Measurements from ENCODE around the gene SLC66A1.

Gene SLC66A1

DNA sequence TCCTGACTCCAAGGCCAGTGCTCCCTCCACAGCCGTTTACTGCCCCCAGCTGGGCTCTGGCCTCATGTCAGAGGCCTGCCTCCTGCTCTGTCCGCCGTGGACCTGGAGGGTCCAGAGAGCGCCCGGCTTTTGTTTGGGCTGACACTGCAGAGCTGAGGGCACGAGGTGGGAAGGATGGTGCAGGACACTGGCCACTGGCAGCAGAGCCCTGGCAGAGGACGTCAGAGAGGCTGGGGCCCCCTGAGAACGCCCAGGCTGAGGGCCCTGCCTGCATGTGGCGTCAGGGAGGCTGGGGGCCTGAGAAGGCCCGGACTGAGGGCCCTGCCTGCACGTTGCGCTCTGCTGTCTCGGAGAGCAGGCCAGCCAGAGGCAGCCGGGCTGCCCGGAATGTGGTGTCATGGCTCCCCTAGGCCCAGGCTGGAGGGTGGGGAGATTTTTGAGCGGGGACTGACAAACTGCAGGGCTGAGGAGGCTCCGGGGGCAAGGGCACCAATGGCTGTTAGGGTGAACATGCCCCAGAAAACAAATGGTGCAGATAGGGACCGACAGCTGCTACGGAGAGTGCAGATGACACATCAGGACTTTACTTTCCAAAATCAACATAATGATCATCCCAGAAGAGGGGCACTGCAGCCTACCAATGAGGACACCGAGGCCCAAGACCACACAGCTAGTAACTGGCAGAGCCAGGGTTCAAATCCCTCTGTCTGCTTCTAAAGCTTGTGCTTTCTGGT, 31.7 kb downstream of the SLC66A1 start:
- FAIRE-seq = no peak

DNA sequence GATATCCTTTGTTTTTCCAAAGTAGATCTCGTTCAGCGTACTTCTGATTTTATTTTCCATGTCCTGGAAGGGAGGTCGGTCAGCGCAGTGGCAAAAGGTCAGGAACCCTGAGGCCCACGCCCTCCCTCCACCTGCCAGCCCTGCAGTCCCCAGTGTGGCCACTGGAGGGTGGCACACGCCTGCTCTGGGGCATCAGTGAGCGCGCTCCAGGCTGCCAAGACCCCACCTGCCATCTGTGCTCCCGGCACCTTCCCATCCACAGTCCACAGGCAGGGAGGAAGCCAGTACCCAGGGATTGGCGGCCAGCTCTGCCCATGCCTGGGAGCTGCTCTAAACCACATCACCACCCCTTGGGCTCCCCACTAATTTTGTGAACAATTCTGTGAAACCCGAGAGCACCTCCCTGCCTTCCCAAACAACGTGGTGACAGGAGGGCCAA, 32.3 kb downstream of the SLC66A1 start:
- no peak for FAIRE-seq

- no peak for FAIRE-seq
Observed at GRCh38 chr1:19344831-19345230, 32.7 kb downstream of the SLC66A1 start.

- no peak for FAIRE-seq
Observed at GRCh38 chr1:19345391-19345790, 33.3 kb downstream of the SLC66A1 start.

DNA sequence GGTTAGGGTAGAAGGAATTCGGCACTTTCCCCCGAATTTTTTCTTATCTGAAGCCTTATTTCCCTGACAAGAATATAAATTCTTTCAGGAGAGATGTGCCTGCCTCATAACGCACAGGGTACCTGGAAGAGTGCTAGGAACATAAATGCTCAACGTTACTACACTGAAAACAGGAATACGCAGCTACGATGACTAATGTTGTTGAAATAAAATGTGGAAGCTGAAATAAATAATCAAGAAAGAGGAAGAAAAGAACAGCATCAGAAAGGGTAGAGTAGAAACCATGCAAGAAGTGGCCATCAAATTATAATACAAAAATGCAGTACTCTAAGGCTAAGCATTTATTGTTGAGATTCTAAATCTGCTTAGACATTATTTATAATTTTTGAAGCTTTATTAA, 33.9 kb downstream of the SLC66A1 start:
- peak; percentile 25 for FAIRE-seq

DNA sequence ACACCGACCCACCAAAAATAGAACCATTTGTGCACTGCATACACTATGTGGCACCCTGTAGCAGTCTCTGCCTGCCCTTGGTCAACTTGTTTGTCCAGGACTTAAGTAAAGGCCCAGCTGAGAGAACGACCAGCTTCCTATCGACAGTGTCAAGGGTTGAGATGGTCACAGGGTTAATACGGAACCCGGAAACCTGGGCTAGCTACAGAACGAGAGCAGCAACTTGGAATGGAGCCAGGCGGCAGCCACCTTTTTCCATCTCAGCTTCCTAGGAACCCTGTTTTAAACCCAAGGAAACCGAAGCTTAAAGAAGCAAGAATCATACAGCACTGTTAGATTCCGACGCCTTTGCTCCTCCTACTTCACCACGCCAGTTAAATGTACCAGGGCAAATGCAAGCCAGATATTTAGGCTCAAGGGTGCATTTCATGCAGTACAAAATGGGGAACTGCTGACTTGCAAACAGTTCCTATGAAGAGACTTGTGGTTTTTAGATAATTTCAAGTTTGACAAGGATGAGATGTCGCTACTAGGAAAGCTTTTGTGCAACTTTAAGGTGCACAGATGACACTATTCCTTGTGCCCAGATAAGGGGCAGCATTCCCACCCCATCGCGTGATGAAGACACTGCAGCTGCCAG, 35.5 kb downstream of the SLC66A1 start:
- no peak for FAIRE-seq

DNA sequence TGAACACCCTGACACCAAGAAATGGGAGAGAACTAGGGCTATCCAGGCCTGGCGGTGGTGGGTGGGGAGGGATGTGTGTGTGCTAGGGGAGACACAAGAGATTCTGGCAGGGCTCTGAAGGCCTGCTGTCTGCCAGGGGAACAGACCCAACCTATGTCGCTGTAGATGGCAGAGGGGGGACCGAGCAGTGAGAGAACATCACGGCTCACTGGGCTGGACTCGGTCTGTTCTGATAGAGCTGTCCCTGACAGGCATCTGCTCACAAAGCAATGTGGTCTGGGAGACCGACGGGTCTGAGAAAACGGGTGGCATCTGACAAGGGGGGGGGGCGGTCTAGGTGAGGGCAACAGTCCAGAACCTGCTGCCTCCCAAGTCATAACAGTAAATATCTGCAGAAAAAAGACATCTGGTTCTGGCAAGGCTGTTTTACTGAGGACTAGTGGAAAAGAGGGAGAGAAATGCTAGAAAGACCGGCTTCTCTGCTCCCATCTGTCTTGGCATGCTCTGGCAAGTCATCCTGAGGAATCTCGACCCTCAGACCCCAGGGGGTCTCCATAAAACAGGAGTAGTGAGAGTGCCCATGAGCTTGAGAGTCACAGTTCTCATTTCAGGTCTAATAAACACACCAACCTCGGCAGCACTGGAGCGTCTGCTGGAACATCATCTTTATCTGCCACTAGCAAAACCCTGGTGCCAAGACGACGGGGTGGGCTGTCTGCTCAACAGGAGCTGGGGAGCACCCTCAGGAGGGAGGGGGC, 36.5 kb downstream of the SLC66A1 start:
- FAIRE-seq = no peak

- no peak for FAIRE-seq
Observed at GRCh38 chr1:19349999-19350398, 37.9 kb downstream of the SLC66A1 start.

DNA sequence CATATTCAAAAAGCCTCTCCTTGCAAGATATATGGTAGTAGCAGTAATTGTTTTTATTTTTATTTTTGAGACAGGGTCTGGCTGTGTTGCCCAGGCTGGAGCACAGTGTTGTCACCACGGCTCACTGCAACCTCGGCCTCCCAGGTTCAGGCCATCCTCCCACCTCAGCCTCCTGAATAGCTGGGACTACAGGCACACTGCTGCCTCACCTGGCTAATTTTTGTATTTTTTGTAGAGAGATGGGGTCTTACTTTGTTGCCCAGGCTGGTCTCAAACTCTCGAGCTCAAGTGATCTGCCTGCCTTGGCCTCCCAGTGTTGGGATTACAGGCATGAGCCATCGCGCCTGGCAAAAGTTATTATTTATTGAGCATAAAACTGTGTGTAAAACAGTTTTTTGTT, 38.4 kb downstream of the SLC66A1 start:
- no peak for FAIRE-seq

DNA sequence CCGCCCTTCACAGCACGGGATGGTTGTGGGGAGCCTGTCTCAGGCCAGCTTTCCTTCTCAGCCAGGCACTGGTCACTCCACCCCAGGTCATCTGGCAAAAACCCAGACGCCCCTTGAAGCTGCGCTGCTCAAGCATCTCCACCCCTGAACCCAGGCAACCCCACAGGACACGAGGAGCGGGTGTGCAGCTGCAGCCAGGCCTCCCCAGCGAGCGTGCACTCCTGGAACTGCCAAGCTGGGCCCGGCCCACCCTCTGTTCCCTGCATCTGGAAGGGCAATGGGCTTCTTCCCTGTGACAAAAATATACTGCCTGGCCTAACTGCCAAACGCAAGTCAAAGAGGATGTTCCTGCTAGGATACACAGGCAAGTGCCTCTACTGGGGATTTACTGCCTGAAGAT, 39.7 kb downstream of the SLC66A1 start:
- FAIRE-seq = no peak

- FAIRE-seq = no peak
Observed at GRCh38 chr1:19352839-19353238, 40.7 kb downstream of the SLC66A1 start.

GRCh38 chr1:19353596-19353995, 41.5 kb downstream of the SLC66A1 start:
- FAIRE-seq = no peak

- FAIRE-seq = no peak
Observed at GRCh38 chr1:19354531-19354981, 42.4 kb downstream of the SLC66A1 start.

GRCh38 chr1:19356266-19356665, 44.1 kb downstream of the SLC66A1 start:
- no peak for FAIRE-seq

DNA sequence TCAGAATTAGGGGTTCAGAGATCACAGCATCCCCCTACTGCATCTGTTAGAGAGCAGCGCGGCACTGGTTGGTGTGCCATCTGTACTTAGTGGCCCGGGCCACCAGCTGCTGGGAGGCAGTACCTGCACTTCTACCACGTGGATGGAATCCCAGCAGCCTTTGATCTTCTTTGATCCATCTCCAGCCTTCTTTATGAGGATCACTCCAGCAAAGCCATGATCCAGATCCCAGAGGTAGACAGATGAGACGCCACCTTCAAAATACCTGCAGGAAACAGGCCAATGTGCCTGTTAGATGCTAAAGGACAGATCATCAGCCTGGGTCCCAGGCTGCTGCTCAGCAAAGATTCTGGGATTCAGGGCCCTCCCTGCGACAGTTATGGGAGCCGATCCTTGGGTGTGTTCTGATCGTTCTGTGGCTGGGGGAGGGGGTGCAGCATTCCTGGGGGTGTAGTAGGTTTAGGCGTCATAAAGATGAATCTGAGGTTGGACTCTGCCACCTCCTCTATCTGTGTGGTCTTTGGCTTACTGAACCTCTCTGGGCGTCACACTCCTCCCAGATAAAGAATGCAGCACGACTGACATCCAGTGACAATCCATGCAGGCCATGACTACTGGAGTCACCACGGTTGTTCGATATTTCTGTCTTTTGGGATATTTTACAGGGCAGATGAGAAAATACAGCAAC, 45.3 kb downstream of the SLC66A1 start:
- FAIRE-seq = no peak

- FAIRE-seq = no peak
Observed at GRCh38 chr1:19358710-19359109, 46.6 kb downstream of the SLC66A1 start.

- FAIRE-seq = no peak
Observed at GRCh38 chr1:19359357-19359756, 47.2 kb downstream of the SLC66A1 start.

DNA sequence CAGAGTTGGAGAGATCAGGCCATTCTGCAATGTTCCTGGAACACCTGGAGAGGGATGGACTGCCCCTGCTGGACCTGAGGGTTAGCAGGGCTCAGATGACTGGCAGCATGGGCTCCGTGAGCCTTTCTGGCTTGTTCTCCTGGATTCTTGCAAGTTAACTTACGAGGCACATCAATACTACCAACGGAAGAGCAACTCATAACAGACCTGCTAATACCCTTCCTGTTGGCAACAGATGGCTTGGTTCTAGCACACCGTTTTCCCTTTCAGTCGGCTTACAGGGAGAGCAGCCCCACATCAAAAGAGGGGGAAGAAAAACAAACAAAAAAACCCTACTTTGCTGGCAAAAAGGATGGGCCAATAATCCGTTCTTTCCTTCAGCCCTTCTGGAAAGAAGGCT, 47.9 kb downstream of the SLC66A1 start:
- FAIRE-seq = no peak

- no peak for FAIRE-seq
Observed at GRCh38 chr1:19360432-19360831, 48.3 kb downstream of the SLC66A1 start.

DNA sequence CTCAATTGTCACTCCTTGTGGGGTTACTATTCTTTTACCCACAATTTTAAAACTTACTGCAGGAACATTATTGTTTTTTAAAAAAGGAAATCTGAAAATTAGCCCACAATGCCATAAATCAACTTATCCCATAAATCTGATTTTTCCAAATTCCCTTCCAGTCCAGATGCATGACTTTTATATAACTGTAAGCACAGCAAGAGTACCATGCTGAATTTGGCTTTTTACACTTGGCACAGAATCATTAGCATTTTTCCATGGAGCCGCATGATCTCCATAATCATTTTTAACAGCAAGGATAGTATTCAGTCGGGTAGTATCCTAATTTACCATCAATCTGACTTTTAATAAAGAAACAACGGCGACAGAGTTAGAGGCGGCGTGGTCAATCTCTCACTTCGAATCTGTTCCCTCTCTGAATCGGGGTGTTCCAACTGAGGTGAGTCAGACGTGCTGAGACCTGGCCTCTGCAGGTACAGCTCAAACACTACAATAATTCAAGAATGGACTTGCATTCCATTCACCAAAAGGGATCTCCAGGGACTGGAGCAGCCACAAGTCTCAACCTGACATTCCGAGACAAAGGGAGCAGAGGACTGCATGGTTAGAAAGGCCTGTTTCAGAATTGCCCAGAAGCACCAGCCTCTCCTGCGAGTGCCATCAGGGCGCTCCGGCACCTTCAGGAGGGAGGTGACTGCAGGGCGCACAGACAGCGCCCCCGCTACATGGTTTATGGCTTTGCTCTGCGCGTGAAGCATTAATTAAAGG, 48.9 kb downstream of the SLC66A1 start:
- no peak for FAIRE-seq

- no peak for FAIRE-seq
Observed at GRCh38 chr1:19361611-19362147, 49.6 kb downstream of the SLC66A1 start.

DNA sequence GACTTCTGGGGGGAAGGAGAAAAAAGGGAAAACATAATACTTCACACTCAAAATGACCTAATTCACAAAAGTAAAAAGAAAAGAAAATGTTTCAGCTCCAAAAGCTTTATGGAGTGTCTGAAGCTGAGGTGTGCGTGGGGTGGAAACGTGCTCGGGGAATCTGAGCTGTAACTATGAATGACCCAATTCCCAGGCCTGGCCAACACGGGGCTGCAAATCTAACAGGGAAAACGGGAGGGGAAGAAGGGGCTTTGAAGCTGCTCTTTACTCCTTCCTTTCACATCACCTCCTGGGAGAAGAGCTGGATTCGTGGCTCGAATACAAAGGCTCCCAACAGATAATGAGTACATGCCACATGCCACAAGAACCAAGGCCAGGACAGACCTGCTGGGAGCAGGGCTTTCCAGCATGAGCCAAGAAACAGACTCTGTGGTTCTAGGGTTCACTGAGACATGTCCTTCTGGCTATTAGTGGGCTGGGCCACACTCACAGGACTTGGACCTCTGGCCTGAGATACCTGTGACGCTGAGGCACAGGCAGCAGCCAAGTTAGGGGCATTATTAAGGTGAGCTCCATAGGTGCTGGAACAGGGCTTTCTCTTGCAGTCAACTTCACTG, 51.5 kb downstream of the SLC66A1 start:
- no peak for FAIRE-seq

Measured in A204.1 (cell line).